HG03095 (cell line): ENCODE measurements around the gene FBXO10.
"Not testable (repeated sequence)": the region's sequence is repeated elsewhere in the genome, so short reads cannot be mapped to it uniquely, and the experiment has no call there.

ENCODE experiments used
- ATAC-seq: cut with Tn5 transposase; IDR thresholded peaks from one replicate; pipeline ENCODE4 v1.9.1; 2021; ENCODE audit warnings: moderate library complexity; ENCODE audit not compliant: unreplicated experiment

Gene FBXO10

GRCh38 chr9:37575921-37576721, at the start of gene FBXO10:
FBXO10 (minus strand) TSS chr9:37576380; CDS start chr9:37541768, 34,612 bp downstream.
- peak; percentile 79 for ATAC-seq

- ATAC-seq = no peak
Observed at GRCh38 chr9:37625758-37626147, 49.6 kb upstream of the FBXO10 start.

GRCh38 chr9:37625036-37625757, 49.0 kb upstream of the FBXO10 start:
- ATAC-seq = no peak

- ATAC-seq = no peak
Observed at GRCh38 chr9:37624073-37624472, 47.9 kb upstream of the FBXO10 start.

- no peak for ATAC-seq
Observed at GRCh38 chr9:37623267-37623666, 47.1 kb upstream of the FBXO10 start.

GRCh38 chr9:37622462-37622861, 46.3 kb upstream of the FBXO10 start:
- ATAC-seq = no peak

- ATAC-seq = no peak
Observed at GRCh38 chr9:37621273-37622121, 45.3 kb upstream of the FBXO10 start.

GRCh38 chr9:37620396-37620795, 44.2 kb upstream of the FBXO10 start:
- no peak for ATAC-seq

- ATAC-seq = no peak
Observed at GRCh38 chr9:37619806-37620205, 43.6 kb upstream of the FBXO10 start.

GRCh38 chr9:37618817-37619216, 42.6 kb upstream of the FBXO10 start:
- no peak for ATAC-seq

GRCh38 chr9:37617832-37618231, 41.7 kb upstream of the FBXO10 start:
- no peak for ATAC-seq

GRCh38 chr9:37617161-37617560, 41.0 kb upstream of the FBXO10 start:
- ATAC-seq = no peak

GRCh38 chr9:37611961-37612360, 35.8 kb upstream of the FBXO10 start:
- ATAC-seq = no peak

GRCh38 chr9:37611014-37611413, 34.8 kb upstream of the FBXO10 start:
- ATAC-seq = no peak

- no peak for ATAC-seq
Observed at GRCh38 chr9:37609735-37610397, 33.7 kb upstream of the FBXO10 start.

- no peak for ATAC-seq
Observed at GRCh38 chr9:37608250-37608649, 32.1 kb upstream of the FBXO10 start.

GRCh38 chr9:37604296-37604695, 28.1 kb upstream of the FBXO10 start:
- no peak for ATAC-seq

- no peak for ATAC-seq
Observed at GRCh38 chr9:37602817-37603216, 26.6 kb upstream of the FBXO10 start.

GRCh38 chr9:37602061-37602460, 25.9 kb upstream of the FBXO10 start:
- ATAC-seq = not testable (repeated sequence)

GRCh38 chr9:37596504-37596903, 20.3 kb upstream of the FBXO10 start:
- ATAC-seq = no peak
